Neural progenitor cell (in vitro differentiated cells): ENCODE data around the gene ATXN7L2.

Source experiments
- EZH2 ChIP-seq: fragments of 200-600 bp; sonication (generic); IDR thresholded peaks from 2 replicates; pipeline ENCODE4 v1.6.1; 2017; ENCODE audit warnings: antibody characterized with exemption, mild to moderate bottlenecking, moderate library complexity
- EZH2phosphoT487 ChIP-seq: fragments of 200-600 bp; sonication (generic); IDR thresholded peaks from 2 replicates; pipeline ENCODE4 v1.6.1; 2017; ENCODE audit warnings: antibody characterized with exemption
- TF ChIP-seq, protein P1 (sequence below): fragments of 200-600 bp; sonication (generic); IDR thresholded peaks from 2 replicates; pipeline ENCODE4 v1.5.1; 2017; ENCODE audit warnings: antibody characterized with exemption, mild to moderate bottlenecking

DNA sequence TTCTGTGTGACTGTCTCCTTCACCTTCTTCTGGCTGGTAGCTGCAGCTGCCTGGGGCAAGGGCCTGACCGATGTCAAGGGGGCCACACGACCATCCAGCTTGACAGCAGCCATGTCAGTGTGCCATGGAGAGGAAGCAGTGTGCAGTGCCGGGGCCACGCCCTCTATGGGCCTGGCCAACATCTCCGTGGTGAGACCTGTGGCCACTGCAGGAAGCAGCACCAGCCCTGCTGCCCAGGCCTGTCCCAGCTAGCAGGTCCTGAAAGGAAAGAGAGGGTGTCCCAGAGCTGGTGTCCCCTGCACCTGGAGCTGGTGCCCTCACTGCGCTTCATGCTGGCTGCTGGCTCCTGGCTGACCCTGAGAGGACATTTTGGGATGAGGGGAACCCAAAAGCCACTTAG lies 5.9 kb upstream of the ATXN7L2 start:
- TF ChIP-seq, protein P1, sequence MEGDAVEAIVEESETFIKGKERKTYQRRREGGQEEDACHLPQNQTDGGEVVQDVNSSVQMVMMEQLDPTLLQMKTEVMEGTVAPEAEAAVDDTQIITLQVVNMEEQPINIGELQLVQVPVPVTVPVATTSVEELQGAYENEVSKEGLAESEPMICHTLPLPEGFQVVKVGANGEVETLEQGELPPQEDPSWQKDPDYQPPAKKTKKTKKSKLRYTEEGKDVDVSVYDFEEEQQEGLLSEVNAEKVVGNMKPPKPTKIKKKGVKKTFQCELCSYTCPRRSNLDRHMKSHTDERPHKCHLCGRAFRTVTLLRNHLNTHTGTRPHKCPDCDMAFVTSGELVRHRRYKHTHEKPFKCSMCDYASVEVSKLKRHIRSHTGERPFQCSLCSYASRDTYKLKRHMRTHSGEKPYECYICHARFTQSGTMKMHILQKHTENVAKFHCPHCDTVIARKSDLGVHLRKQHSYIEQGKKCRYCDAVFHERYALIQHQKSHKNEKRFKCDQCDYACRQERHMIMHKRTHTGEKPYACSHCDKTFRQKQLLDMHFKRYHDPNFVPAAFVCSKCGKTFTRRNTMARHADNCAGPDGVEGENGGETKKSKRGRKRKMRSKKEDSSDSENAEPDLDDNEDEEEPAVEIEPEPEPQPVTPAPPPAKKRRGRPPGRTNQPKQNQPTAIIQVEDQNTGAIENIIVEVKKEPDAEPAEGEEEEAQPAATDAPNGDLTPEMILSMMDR = no peak
- no peak for TF ChIP-seq EZH2phosphoT487
- no peak for TF ChIP-seq EZH2
